ENCODE results near the gene BCAS3.

BCAS3 gene

DNA sequence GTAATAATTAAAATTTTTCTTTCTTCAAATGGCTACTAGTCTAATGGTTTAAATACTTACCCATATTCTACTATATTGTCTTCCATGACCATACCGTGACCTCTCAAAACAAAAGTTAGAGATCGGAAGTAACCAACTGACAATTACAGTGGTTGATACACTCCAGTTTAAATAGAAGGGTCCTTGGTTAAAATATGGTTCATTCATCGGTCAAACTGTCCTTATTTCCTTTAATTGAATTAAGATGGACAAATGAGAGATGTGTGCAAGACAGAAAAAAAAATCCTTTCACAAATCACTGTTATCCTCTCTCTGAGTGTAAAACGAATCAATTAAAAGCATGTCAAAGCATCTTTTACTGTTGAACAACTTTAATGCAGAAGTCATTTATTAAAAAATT, 507.7 kb downstream of the BCAS3 start:
- Histone ChIP-seq H3K4me2 (ENCODE audit: low read length) (no peak overlapping the region), H3K9ac (ENCODE audit: low read length) (no peak overlapping the region), H2BK12ac (ENCODE audit: low read length) (no peak overlapping the region), H3K18ac (ENCODE audit: low read length) (no peak overlapping the region), H3K14ac (ENCODE audit: low read length) (no peak overlapping the region), H3K27me3 (ENCODE audit: insufficient read depth, low read length) (no peaks in the 10 kb centered on the region), H4K12ac (ENCODE audit: low read depth, low read length) (no peak overlapping the region), H3K36me3 (ENCODE audit: control insufficient read depth in 1 of 2, insufficient read depth in 2 of 2, low read length in 2 of 2) (no peaks in the 10 kb centered on the region), H3K4ac (ENCODE audit: low read depth, low read length) (no peak overlapping the region), H2AFZ (ENCODE audit: insufficient read depth, low read length, poor library complexity) (no peak overlapping the region), H3K27ac (ENCODE audit: low read depth, low read length) (no peak overlapping the region), H3K79me1 (ENCODE audit: low read length) (no peaks in the 10 kb centered on the region), H2AK5ac (ENCODE audit: low read length) (no peak overlapping the region), H3K9me3 (ENCODE audit: insufficient read depth, low read depth, low read length) (no peaks in the 10 kb centered on the region), H4K8ac (ENCODE audit: low read depth, low read length) (no peak overlapping the region), H2BK120ac (ENCODE audit: insufficient read depth, low read length, poor library complexity) (no peak overlapping the region), H2BK5ac (ENCODE audit: low read depth, low read length, poor library complexity) (no peak overlapping the region), H3K4me1 (ENCODE audit: control insufficient read depth in 1 of 2, insufficient read depth in 2 of 2, low read length in 2 of 2) (peaks cover 0 to 2% of the 10 kb centered on the region in 2 experiments), H4K91ac (ENCODE audit: low read depth, low read length) (no peak overlapping the region), H3K4me3 (ENCODE audit: low read depth, low read length) (no peak overlapping the region), H3K23ac (ENCODE audit: low read length) (no peak overlapping the region), H3K79me2 (ENCODE audit: control insufficient read depth, insufficient read depth, low read length, poor library complexity) (no peaks in the 10 kb centered on the region)
- WGBS (ENCODE audit: extremely low coverage, insufficient coverage, insufficient read length) = no CpG with 5 or more reads among the region's 4 CpGs
- no peak for DNase-seq

DNA sequence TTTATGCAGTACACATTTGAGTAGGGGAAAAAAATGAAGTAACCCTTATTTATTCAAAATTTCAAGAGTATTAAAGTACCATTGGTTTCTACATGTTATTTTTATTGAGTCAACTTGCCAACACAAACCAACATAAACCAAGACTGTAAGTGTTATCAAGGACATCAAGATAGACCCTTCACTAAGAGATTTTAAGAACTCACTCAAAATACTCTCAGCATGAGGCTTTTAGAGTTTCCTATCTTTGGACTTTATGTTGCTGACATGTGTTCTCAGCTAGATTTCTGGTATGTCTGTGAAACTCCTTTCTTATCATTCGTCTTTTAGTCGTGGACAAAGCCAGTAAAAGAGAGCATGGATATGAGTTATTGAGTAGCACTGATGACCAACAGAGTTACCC, 509.4 kb downstream of the BCAS3 start:
- no peak overlapping the region for H3K27ac ChIP-seq (ENCODE audit: low read depth, low read length)
- DNase-seq = no peak
- H3K23ac ChIP-seq (ENCODE audit: low read length) = no peak overlapping the region
- H2AK5ac ChIP-seq (ENCODE audit: low read length) = no peak overlapping the region
- H4K91ac ChIP-seq (ENCODE audit: low read depth, low read length) = no peak overlapping the region
- no peak overlapping the region for H3K14ac ChIP-seq (ENCODE audit: low read length)
- H2BK5ac ChIP-seq (ENCODE audit: low read depth, low read length, poor library complexity) = no peak overlapping the region
- no peak overlapping the region for H4K8ac ChIP-seq (ENCODE audit: low read depth, low read length)
- no peak overlapping the region for H3K4me3 ChIP-seq (ENCODE audit: low read depth, low read length)
- H3K4me2 ChIP-seq (ENCODE audit: low read length) = no peak overlapping the region
- no peaks in the 10 kb centered on the region for H3K4me1 ChIP-seq (ENCODE audit: control insufficient read depth in 1 of 2, insufficient read depth in 2 of 2, low read length in 2 of 2)
- H3K9ac ChIP-seq (ENCODE audit: low read length) = no peak overlapping the region
- no CpG with 5 or more reads among the region's 2 CpGs for WGBS (ENCODE audit: extremely low coverage, insufficient coverage, insufficient read length)
- H3K79me2 ChIP-seq (ENCODE audit: control insufficient read depth, insufficient read depth, low read length, poor library complexity) = no peaks in the 10 kb centered on the region
- no peak overlapping the region for H2BK120ac ChIP-seq (ENCODE audit: insufficient read depth, low read length, poor library complexity)
- no peaks in the 10 kb centered on the region for H3K27me3 ChIP-seq (ENCODE audit: insufficient read depth, low read length)
- no peak overlapping the region for H2AFZ ChIP-seq (ENCODE audit: insufficient read depth, low read length, poor library complexity)
- H2BK12ac ChIP-seq (ENCODE audit: low read length) = no peak overlapping the region
- no peaks in the 10 kb centered on the region for H3K36me3 ChIP-seq (ENCODE audit: control insufficient read depth in 1 of 2, insufficient read depth in 2 of 2, low read length in 2 of 2)
- no peak overlapping the region for H3K18ac ChIP-seq (ENCODE audit: low read length)
- no peaks in the 10 kb centered on the region for H3K9me3 ChIP-seq (ENCODE audit: insufficient read depth, low read depth, low read length)
- no peak overlapping the region for H3K4ac ChIP-seq (ENCODE audit: low read depth, low read length)
- H4K12ac ChIP-seq (ENCODE audit: low read depth, low read length) = no peak overlapping the region
- H3K79me1 ChIP-seq (ENCODE audit: low read length) = no peaks in the 10 kb centered on the region

DNA sequence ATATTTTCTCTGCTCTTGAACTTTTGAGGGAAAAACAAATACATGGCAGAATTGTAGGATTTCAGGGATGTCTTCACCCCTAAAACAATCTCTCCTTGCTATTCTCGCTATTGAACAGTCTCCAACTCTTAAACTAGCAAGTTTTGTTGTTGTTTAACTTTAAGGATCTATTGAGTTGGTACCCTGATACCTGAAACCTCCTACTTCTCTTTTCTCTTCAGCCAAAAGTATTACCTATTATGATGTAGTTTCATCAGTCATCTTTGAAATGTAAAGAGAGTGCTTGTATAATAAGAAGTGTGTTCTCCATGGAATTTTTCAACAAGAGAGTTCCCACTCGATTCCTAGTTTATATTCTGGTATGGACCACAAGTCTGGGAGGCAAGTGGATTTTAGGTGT, 510.4 kb downstream of the BCAS3 start:
- no peaks in the 10 kb centered on the region for H3K27me3 ChIP-seq (ENCODE audit: insufficient read depth, low read length)
- no peak overlapping the region for H3K4ac ChIP-seq (ENCODE audit: low read depth, low read length)
- H2BK5ac ChIP-seq (ENCODE audit: low read depth, low read length, poor library complexity) = no peak overlapping the region

DNA sequence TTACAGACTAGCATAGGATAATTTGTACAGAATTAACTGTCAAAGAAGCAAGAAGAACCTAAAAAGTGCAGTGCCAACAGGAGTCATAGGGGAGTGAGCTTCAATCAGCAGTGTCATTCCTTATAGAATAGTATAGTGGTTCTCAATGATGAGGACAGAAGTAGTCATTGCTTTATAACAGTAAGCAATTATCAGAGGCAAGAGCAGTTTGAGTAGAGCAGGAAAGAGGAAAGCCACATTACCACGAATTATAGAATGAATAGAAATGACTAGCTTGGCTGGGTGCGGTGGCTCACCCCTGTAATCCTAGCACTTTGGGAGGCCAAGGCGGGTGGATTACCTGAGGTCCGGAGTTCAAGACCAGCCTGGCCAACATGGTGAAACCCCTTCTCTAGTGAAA, 512.3 kb downstream of the BCAS3 start:
- Histone ChIP-seq H3K79me1 (ENCODE audit: low read length) (no peaks in the 10 kb centered on the region), H3K18ac (ENCODE audit: low read length) (no peak overlapping the region), H3K4me2 (ENCODE audit: low read length) (no peak overlapping the region), H4K12ac (ENCODE audit: low read depth, low read length) (no peak overlapping the region), H3K9ac (ENCODE audit: low read length) (no peak overlapping the region), H4K8ac (ENCODE audit: low read depth, low read length) (no peak overlapping the region), H2BK120ac (ENCODE audit: insufficient read depth, low read length, poor library complexity) (no peak overlapping the region), H3K23ac (ENCODE audit: low read length) (no peak overlapping the region), H3K4ac (ENCODE audit: low read depth, low read length) (no peak overlapping the region), H2BK5ac (ENCODE audit: low read depth, low read length, poor library complexity) (no peak overlapping the region), H2AFZ (ENCODE audit: insufficient read depth, low read length, poor library complexity) (no peak overlapping the region), H3K9me3 (ENCODE audit: insufficient read depth, low read depth, low read length) (no peaks in the 10 kb centered on the region), H2AK5ac (ENCODE audit: low read length) (no peak overlapping the region), H3K4me3 (ENCODE audit: low read depth, low read length) (no peak overlapping the region), H3K27ac (ENCODE audit: low read depth, low read length) (no peak overlapping the region), H3K14ac (ENCODE audit: low read length) (no peak overlapping the region), H3K79me2 (ENCODE audit: control insufficient read depth, insufficient read depth, low read length, poor library complexity) (no peaks in the 10 kb centered on the region), H2BK12ac (ENCODE audit: low read length) (no peak overlapping the region), H3K36me3 (ENCODE audit: control insufficient read depth in 1 of 2, insufficient read depth in 2 of 2, low read length in 2 of 2) (no peaks in the 10 kb centered on the region), H3K27me3 (ENCODE audit: insufficient read depth, low read length) (no peaks in the 10 kb centered on the region), H3K4me1 (ENCODE audit: control insufficient read depth in 1 of 2, insufficient read depth in 2 of 2, low read length in 2 of 2) (no peaks in the 10 kb centered on the region), H4K91ac (ENCODE audit: low read depth, low read length) (no peak overlapping the region)
- WGBS (ENCODE audit: extremely low coverage, insufficient coverage, insufficient read length) = no CpG with 5 or more reads among the region's 4 CpGs
- DNase-seq = no peak

More for the DNA sequence above, 510.4 kb downstream of the BCAS3 start:
- no peaks in the 10 kb centered on the region for H3K79me1 ChIP-seq (ENCODE audit: low read length)
- H3K79me2 ChIP-seq (ENCODE audit: control insufficient read depth, insufficient read depth, low read length, poor library complexity) = no peaks in the 10 kb centered on the region
- H4K8ac ChIP-seq (ENCODE audit: low read depth, low read length) = no peak overlapping the region
- no peaks in the 10 kb centered on the region for H3K4me1 ChIP-seq (ENCODE audit: control insufficient read depth in 1 of 2, insufficient read depth in 2 of 2, low read length in 2 of 2)
- H3K27ac ChIP-seq (ENCODE audit: low read depth, low read length) = no peak overlapping the region
- no peaks in the 10 kb centered on the region for H3K36me3 ChIP-seq (ENCODE audit: control insufficient read depth in 1 of 2, insufficient read depth in 2 of 2, low read length in 2 of 2)
- no peak for DNase-seq
- H3K4me3 ChIP-seq (ENCODE audit: low read depth, low read length) = no peak overlapping the region
- no peaks in the 10 kb centered on the region for H3K9me3 ChIP-seq (ENCODE audit: insufficient read depth, low read depth, low read length)
- no peak overlapping the region for H3K14ac ChIP-seq (ENCODE audit: low read length)
- no peak overlapping the region for H2BK120ac ChIP-seq (ENCODE audit: insufficient read depth, low read length, poor library complexity)
- H4K91ac ChIP-seq (ENCODE audit: low read depth, low read length) = no peak overlapping the region
- no peak overlapping the region for H4K12ac ChIP-seq (ENCODE audit: low read depth, low read length)
- WGBS (ENCODE audit: extremely low coverage, insufficient coverage, insufficient read length) = no CpG with 5 or more reads among the region's 2 CpGs
- no peak overlapping the region for H2AK5ac ChIP-seq (ENCODE audit: low read length)
- no peak overlapping the region for H2BK12ac ChIP-seq (ENCODE audit: low read length)
- no peak overlapping the region for H3K18ac ChIP-seq (ENCODE audit: low read length)
- no peak overlapping the region for H3K23ac ChIP-seq (ENCODE audit: low read length)
- no peak overlapping the region for H3K9ac ChIP-seq (ENCODE audit: low read length)
- H3K4me2 ChIP-seq (ENCODE audit: low read length) = no peak overlapping the region
- no peak overlapping the region for H2AFZ ChIP-seq (ENCODE audit: insufficient read depth, low read length, poor library complexity)
